ENCODE results near the gene ZNF446. TPM values are rescaled to one million over a fixed set of nuclear protein-coding genes. Genes with fewer than 3 reads are reported as not detected.

The ZNF446 gene
- total RNA-seq, 1 experiment from 2014 or later = 9.7 TPM

DNA sequence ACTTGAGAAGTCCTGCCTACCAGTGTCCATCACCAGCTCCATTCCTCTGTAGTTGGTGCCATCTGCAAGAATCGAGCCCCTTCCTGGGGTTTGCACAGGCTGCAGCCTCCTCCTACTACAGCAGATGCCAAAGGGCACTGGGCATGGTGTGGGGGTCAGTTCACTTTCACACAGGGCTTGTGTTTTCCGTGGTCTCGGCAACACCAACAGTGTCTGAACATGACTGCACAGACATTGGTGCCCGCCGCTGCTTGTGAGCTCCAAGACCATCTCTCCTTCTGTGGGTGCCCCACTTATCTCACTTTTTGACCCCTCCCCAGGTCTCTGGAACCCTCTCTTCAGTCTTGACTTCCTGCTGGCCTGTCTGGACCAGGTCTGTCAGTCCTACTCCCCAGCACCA, 15.2 kb downstream of the ZNF446 start:
- Mint-ChIP-seq H3K4me3 (ENCODE audit: unreplicated experiment) (no peak overlapping the region), H3K4me1 (ENCODE audit: low read depth, unreplicated experiment) (no peaks in the 10 kb centered on the region)

DNA sequence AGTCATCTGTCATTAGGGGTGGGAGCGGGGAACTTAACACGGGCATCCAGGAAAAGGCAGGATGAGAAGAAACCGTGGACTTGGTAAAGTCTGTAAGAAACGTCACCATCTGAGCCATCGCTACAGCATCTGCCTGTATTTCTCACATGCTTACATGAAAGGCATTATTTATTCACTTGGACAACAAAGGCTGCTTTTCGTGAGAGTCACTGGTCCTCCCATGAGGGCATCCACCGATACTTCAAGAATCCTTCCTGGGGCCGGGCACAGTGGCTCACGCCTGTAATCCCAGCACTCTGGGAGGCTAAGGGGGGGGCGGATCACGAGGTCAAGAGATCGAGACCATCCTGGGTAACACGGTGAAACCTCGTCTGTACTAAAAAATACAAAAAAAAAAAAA, 16.1 kb downstream of the ZNF446 start:
- TF ChIP-seq, protein P1, sequence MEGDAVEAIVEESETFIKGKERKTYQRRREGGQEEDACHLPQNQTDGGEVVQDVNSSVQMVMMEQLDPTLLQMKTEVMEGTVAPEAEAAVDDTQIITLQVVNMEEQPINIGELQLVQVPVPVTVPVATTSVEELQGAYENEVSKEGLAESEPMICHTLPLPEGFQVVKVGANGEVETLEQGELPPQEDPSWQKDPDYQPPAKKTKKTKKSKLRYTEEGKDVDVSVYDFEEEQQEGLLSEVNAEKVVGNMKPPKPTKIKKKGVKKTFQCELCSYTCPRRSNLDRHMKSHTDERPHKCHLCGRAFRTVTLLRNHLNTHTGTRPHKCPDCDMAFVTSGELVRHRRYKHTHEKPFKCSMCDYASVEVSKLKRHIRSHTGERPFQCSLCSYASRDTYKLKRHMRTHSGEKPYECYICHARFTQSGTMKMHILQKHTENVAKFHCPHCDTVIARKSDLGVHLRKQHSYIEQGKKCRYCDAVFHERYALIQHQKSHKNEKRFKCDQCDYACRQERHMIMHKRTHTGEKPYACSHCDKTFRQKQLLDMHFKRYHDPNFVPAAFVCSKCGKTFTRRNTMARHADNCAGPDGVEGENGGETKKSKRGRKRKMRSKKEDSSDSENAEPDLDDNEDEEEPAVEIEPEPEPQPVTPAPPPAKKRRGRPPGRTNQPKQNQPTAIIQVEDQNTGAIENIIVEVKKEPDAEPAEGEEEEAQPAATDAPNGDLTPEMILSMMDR (IDR thresholded peaks at IDR 0.05; ENCODE audit: insufficient read depth in 1 of 2, low read depth in 1 of 2, low read length in 1 of 2, severe bottlenecking in 1 of 2, unreplicated experiment in 1 of 2) = no peak
- ChIA-PET POLR2A (no interaction called here), CTCF (no interaction called here)
- H3K9me3 Mint-ChIP-seq (ENCODE audit: unreplicated experiment) = no peaks in the 10 kb centered on the region
- intact Hi-C loops (cut with micrococcal nuclease; ENCODE audit: unreplicated experiment) = no loop called here
- no peaks in the 10 kb centered on the region for H3K27me3 Mint-ChIP-seq (ENCODE audit: insufficient read depth, unreplicated experiment)
- Histone ChIP-seq H3K4me3 (ENCODE audit: low read depth, low read length) (no peak overlapping the region), H3K4me1 (no peaks in the 10 kb centered on the region), H3K27me3 (replicated peaks; ENCODE audit: control insufficient read depth, insufficient read depth, low read length) (no peaks in the 10 kb centered on the region), H3K9me3 (no peaks in the 10 kb centered on the region), H3K36me3 (ENCODE audit: control insufficient read depth, insufficient read depth, low read length) (no peaks in the 10 kb centered on the region)
- H3K4me1 Mint-ChIP-seq (ENCODE audit: low read depth, unreplicated experiment) = no peaks in the 10 kb centered on the region
- H3K4me3 Mint-ChIP-seq (ENCODE audit: unreplicated experiment) = no peak overlapping the region
- no TSS peak for BruUV-seq (replicated peaks)
- no peak for DNase-seq
- H3K27ac Mint-ChIP-seq (ENCODE audit: unreplicated experiment) = no peak overlapping the region
- no peaks in the 10 kb centered on the region for H3K36me3 Mint-ChIP-seq (ENCODE audit: insufficient read depth, unreplicated experiment)

More for the DNA sequence above, 15.2 kb downstream of the ZNF446 start:
- Histone ChIP-seq H3K36me3 (ENCODE audit: control insufficient read depth, insufficient read depth, low read length) (no peaks in the 10 kb centered on the region), H3K27me3 (replicated peaks; ENCODE audit: control insufficient read depth, insufficient read depth, low read length) (no peaks in the 10 kb centered on the region), H3K4me3 (ENCODE audit: low read depth, low read length) (no peak overlapping the region), H3K4me1 (no peaks in the 10 kb centered on the region), H3K9me3 (no peaks in the 10 kb centered on the region)
- CTCF ChIA-PET = no interaction called here
- H3K27ac Mint-ChIP-seq (ENCODE audit: unreplicated experiment) = no peak overlapping the region
- no TSS peak for BruUV-seq (replicated peaks)
- DNase-seq = no peak
- H3K9me3 Mint-ChIP-seq (ENCODE audit: unreplicated experiment) = no peaks in the 10 kb centered on the region
- TF ChIP-seq, protein P1 (IDR thresholded peaks at IDR 0.05; ENCODE audit: insufficient read depth in 1 of 2, low read depth in 1 of 2, low read length in 1 of 2, severe bottlenecking in 1 of 2, unreplicated experiment in 1 of 2) = no peak
- H3K27me3 Mint-ChIP-seq (ENCODE audit: insufficient read depth, unreplicated experiment) = no peaks in the 10 kb centered on the region
- POLR2A ChIA-PET = no interaction called here
- intact Hi-C loops (cut with micrococcal nuclease; ENCODE audit: unreplicated experiment) = no loop called here
- H3K36me3 Mint-ChIP-seq (ENCODE audit: insufficient read depth, unreplicated experiment) = no peaks in the 10 kb centered on the region

DNA sequence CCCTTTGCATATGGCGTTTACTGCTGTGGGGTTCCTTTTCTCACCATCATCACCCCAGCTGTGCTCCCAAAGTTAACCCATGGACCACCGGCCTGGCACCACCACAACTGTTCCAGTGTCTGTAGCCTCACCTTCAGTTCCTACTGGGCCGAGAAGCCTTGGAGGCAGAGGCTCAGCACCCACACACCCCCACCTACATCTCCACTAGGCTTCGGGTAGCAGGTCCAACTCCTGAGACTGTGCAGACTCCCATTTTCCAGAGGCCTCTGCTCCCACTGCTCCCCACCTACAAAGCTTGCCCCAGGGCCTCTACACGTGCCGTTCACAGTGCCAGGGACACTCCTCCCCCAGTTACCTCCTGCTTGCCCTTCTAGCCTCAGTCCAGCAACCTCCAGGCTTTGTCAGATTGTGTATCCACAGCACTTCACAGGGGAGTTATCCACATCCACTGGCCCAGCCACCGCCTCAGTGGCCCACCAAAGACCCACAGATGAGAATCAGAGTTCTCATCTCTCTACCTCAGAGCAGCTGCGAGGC, 21.6 kb downstream of the ZNF446 start:
- TF ChIP-seq, protein P1 (IDR thresholded peaks at IDR 0.05; ENCODE audit: insufficient read depth in 1 of 2, low read depth in 1 of 2, low read length in 1 of 2, severe bottlenecking in 1 of 2, unreplicated experiment in 1 of 2) = no peak
- no peak for DNase-seq
- Mint-ChIP-seq H3K9me3 (ENCODE audit: unreplicated experiment) (peaks cover 12% of the 10 kb centered on the region), H3K4me3 (ENCODE audit: unreplicated experiment) (no peak overlapping the region), H3K27me3 (ENCODE audit: insufficient read depth, unreplicated experiment) (no peaks in the 10 kb centered on the region), H3K4me1 (ENCODE audit: low read depth, unreplicated experiment) (peaks cover 7% of the 10 kb centered on the region), H3K27ac (ENCODE audit: unreplicated experiment) (no peak overlapping the region), H3K36me3 (ENCODE audit: insufficient read depth, unreplicated experiment) (no peaks in the 10 kb centered on the region)
- H3K4me3 ChIP-seq (ENCODE audit: low read depth, low read length) = no peak overlapping the region
- BruUV-seq (replicated peaks) = no TSS peak
- no peaks in the 10 kb centered on the region for H3K27me3 ChIP-seq (replicated peaks; ENCODE audit: control insufficient read depth, insufficient read depth, low read length)
- no peaks in the 10 kb centered on the region for H3K36me3 ChIP-seq (ENCODE audit: control insufficient read depth, insufficient read depth, low read length)
- H3K9me3 ChIP-seq = no peaks in the 10 kb centered on the region
- peaks cover 8% of the 10 kb centered on the region; the same call in 1 of the 2 replicates for H3K4me1 ChIP-seq
- CTCF ChIA-PET = no interaction called here
- intact Hi-C loops (cut with micrococcal nuclease; ENCODE audit: unreplicated experiment) = loop anchor here (2.0 kb wide), 2 partner anchors 31 to 111 kb away; partner anchors contain the start of genes RPS5 and ZNF324
- POLR2A ChIA-PET = no interaction called here

Measured in Caco-2 (cell line).